Parathyroid adenoma (tissue), 2 donors: ENCODE measurements around the gene PLCB1.

Source experiments
- H2AFZ ChIP-seq: fragments of 300-600 bp; sonication (generic); one replicate; pipeline ENCODE4 v1.7.0; 2017; ENCODE audit warnings: antibody characterized with exemption, mild to moderate bottlenecking
- H3K27ac ChIP-seq: fragments of 300-600 bp; sonication (generic); one replicate; pipeline ENCODE4 v1.7.0; 2017
- H3K27me3 ChIP-seq: fragments of 300-600 bp; sonication (generic); one replicate; pipeline ENCODE4 v1.7.0; 2017; ENCODE audit warnings: low read length; ENCODE audit not compliant: control insufficient read depth, insufficient read depth
- H3K36me3 ChIP-seq: fragments of 300-600 bp; sonication (generic); one replicate; pipeline ENCODE4 v1.7.0; 2017; ENCODE audit warnings: low read length; ENCODE audit not compliant: control insufficient read depth, insufficient read depth
- H3K4me1 ChIP-seq: fragments of 300-600 bp; sonication (generic); one replicate; pipeline ENCODE4 v1.7.0; 2017; ENCODE audit warnings: control low read depth
- H3K4me2 ChIP-seq: fragments of 300-600 bp; sonication (generic); one replicate; pipeline ENCODE4 v1.7.0; 2017; ENCODE audit warnings: low read length
- H3K4me3 ChIP-seq: fragments of 300-600 bp; sonication (generic); one replicate; pipeline ENCODE4 v1.7.0; 2017; ENCODE audit warnings: low read depth, low read length
- H3K79me2 ChIP-seq: fragments of 300-600 bp; sonication (generic); one replicate; pipeline ENCODE4 v1.7.0; 2017; ENCODE audit warnings: control low read depth
- H3K9ac ChIP-seq: fragments of 300-600 bp; sonication (generic); one replicate; pipeline ENCODE4 v1.7.0; 2017; ENCODE audit warnings: mild to moderate bottlenecking
- H3K9me3 ChIP-seq: fragments of 300-600 bp; sonication (generic); one replicate; pipeline ENCODE4 v1.7.0; 2017; ENCODE audit warnings: low read length; ENCODE audit not compliant: control insufficient read depth
- CTCF ChIP-seq: fragments of 300-600 bp; sonication (generic); IDR thresholded peaks from one replicate; pipeline ENCODE4 v1.7.0; 2017; ENCODE audit warnings: antibody characterized with exemption, mild to moderate bottlenecking
- donor health status: primary hyperparathyroidism.

PLCB1 gene

GRCh38 chr20:8735014-8735413 is 602.9 kb downstream of the PLCB1 start:
- no peak for TF ChIP-seq CTCF
- no peaks in the 10 kb centered on the region for H3K9me3 ChIP-seq
- no peak overlapping the region for H2AFZ ChIP-seq
- no peak overlapping the region for H3K4me2 ChIP-seq
- H3K27ac ChIP-seq: no peak overlapping the region
- H3K36me3 ChIP-seq: no peaks in the 10 kb centered on the region
- no peaks in the 10 kb centered on the region for H3K27me3 ChIP-seq
- no peak overlapping the region for H3K4me3 ChIP-seq
- no peaks in the 10 kb centered on the region for H3K79me2 ChIP-seq
- no peaks in the 10 kb centered on the region for H3K4me1 ChIP-seq
- H3K9ac ChIP-seq: no peak overlapping the region

GRCh38 chr20:8735674-8736073 is 603.6 kb downstream of the PLCB1 start:
- H2AFZ ChIP-seq: no peak overlapping the region
- H3K4me1 ChIP-seq: no peaks in the 10 kb centered on the region
- TF ChIP-seq CTCF: no peak
- H3K36me3 ChIP-seq: no peaks in the 10 kb centered on the region
- H3K4me2 ChIP-seq: no peak overlapping the region
- H3K79me2 ChIP-seq: no peaks in the 10 kb centered on the region
- H3K9ac ChIP-seq: no peak overlapping the region
- H3K9me3 ChIP-seq: no peaks in the 10 kb centered on the region
- no peak overlapping the region for H3K4me3 ChIP-seq
- H3K27me3 ChIP-seq: no peaks in the 10 kb centered on the region
- H3K27ac ChIP-seq: no peak overlapping the region

DNA sequence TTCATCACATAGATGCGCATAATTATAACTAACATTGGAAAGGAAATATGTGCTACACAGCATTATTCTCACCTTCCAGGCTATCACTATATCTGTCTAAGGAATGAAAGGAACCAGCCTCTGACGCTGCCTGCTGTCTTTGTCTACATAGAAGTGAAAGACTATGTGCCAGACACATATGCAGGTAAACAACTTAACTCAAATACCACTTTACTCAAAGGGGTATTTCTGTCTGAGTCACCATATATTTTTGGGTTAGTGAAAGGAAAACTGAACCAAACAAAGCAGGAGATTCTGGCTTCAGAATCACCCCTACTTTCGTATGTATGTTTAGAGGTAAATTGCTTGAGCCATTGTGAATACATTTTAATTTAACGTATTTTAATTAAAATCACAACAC is 608.2 kb downstream of the PLCB1 start:
- no peak overlapping the region for H3K9ac ChIP-seq
- no peaks in the 10 kb centered on the region for H3K79me2 ChIP-seq
- no peaks in the 10 kb centered on the region for H3K27me3 ChIP-seq
- H3K4me2 ChIP-seq: no peak overlapping the region
- no peak overlapping the region for H3K27ac ChIP-seq
- H3K4me1 ChIP-seq: no peaks in the 10 kb centered on the region
- no peaks in the 10 kb centered on the region for H3K36me3 ChIP-seq
- H3K9me3 ChIP-seq: no peaks in the 10 kb centered on the region
- TF ChIP-seq CTCF: no peak
- no peak overlapping the region for H3K4me3 ChIP-seq
- no peak overlapping the region for H2AFZ ChIP-seq

GRCh38 chr20:8744228-8744844 is 612.3 kb downstream of the PLCB1 start:
- Histone ChIP-seq H3K36me3 (no peaks in the 10 kb centered on the region), H3K27ac (no peak overlapping the region), H3K27me3 (no peaks in the 10 kb centered on the region), H3K79me2 (no peaks in the 10 kb centered on the region), H3K4me2 (no peak overlapping the region), H3K4me3 (no peak overlapping the region), H3K9ac (no peak overlapping the region), H3K4me1 (no peaks in the 10 kb centered on the region), H3K9me3 (no peaks in the 10 kb centered on the region), H2AFZ (no peak overlapping the region)
- no peak for TF ChIP-seq CTCF

DNA sequence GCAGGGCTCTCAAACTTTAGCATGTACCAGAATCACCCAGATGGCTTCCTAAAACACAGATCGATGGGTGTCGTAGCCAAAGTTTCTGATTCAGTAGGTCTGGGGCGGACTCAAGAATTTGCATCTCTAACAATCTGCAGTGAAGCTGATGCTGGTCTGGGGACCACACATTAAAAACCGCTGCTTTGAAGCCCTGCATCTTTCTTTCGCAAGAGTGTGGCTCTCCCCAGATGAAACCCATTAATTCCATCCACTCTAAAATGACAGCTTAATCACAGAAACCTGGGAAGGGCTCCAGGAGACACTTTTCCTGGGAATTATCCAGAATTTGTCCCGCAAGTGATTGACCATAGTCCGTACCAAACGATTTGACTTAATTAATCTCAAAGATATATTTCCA is 617.0 kb downstream of the PLCB1 start:
- Histone ChIP-seq H3K4me1 (no peaks in the 10 kb centered on the region), H3K27me3 (no peaks in the 10 kb centered on the region), H3K9ac (no peak overlapping the region), H3K9me3 (no peaks in the 10 kb centered on the region), H3K4me2 (no peak overlapping the region), H3K27ac (no peak overlapping the region), H3K4me3 (no peak overlapping the region), H3K36me3 (no peaks in the 10 kb centered on the region), H2AFZ (no peak overlapping the region), H3K79me2 (no peaks in the 10 kb centered on the region)
- TF ChIP-seq CTCF: no peak
